ENCODE measurements around the gene ZNF181.

GRCh38 chr19:34744896-34745690 lies 11.1 kb downstream of the ZNF181 start:
- no peak for TF ChIP-seq CTCF (conservative IDR thresholded peaks at IDR 0.05; ENCODE audit: low read depth in 2 of 2)
- TF ChIP-seq CREB1 (CRISPR knock-in tag; IDR thresholded peaks at IDR 0.05; ENCODE audit: low read depth), result no peak
- no peak for TF ChIP-seq EZH2 (IDR thresholded peaks at IDR 0.05; ENCODE audit: low read depth, unreplicated experiment)
- no peak for TF ChIP-seq POLR2AphosphoS5 (IDR thresholded peaks at IDR 0.05; ENCODE audit: low read depth)
- TF ChIP-seq EZH2phosphoT487 (IDR thresholded peaks at IDR 0.05; ENCODE audit: unreplicated experiment), result no peak
- no peak for TF ChIP-seq REST (IDR thresholded peaks at IDR 0.05; ENCODE audit: unreplicated experiment)
- TF ChIP-seq ZNF462 (CRISPR knock-in tag; IDR thresholded peaks at IDR 0.05), result no peak
- TF ChIP-seq ZNF114 (CRISPR knock-in tag; IDR thresholded peaks at IDR 0.05), result no peak
- no peak for TF ChIP-seq STAT1 (IDR thresholded peaks at IDR 0.05; ENCODE audit: unreplicated experiment)
- no peak for TF ChIP-seq JUNB (IDR thresholded peaks at IDR 0.05; ENCODE audit: unreplicated experiment)
